Stimulated activated CD8-positive, alpha-beta memory T cell treated with anti-CD3 and anti-CD28 coated beads, Interleukin-12 subunit alpha, Interleukin-12 subunit beta, amount 100 ng/mL, for 24 hours (primary cell): ENCODE data around the gene FEM1C.

ENCODE experiments used
- DNase-seq: peaks from one replicate; pipeline ENCODE4 v3.0.0-alpha.2; 2020; ENCODE audit errors: extremely low read depth

FEM1C gene

GRCh38 chr5:115478281-115478680 is 66.3 kb downstream of the FEM1C start:
- DNase-seq, result no peak

GRCh38 chr5:115477581-115477980 is 67.0 kb downstream of the FEM1C start:
- no peak for DNase-seq

DNA sequence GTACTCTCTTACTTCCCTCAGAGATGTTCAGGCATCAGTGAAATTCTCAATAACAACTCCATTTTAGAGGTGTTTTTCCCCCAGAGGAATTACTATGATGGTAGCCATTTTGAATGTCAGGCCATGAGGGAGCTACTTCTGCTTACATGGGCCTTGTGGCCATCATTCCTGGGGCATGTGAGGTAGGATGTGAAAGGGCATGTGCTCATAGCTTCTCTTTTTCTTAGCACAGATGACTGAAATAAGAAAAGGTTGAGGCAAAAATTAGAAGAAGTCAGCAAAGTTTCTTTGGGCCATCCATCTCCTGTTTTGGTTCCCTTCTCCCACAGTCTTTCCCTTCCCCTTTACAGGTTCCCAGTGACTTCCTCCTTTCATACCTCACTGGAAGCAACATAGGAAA is 68.8 kb downstream of the FEM1C start:
- DNase-seq, result no peak

DNA sequence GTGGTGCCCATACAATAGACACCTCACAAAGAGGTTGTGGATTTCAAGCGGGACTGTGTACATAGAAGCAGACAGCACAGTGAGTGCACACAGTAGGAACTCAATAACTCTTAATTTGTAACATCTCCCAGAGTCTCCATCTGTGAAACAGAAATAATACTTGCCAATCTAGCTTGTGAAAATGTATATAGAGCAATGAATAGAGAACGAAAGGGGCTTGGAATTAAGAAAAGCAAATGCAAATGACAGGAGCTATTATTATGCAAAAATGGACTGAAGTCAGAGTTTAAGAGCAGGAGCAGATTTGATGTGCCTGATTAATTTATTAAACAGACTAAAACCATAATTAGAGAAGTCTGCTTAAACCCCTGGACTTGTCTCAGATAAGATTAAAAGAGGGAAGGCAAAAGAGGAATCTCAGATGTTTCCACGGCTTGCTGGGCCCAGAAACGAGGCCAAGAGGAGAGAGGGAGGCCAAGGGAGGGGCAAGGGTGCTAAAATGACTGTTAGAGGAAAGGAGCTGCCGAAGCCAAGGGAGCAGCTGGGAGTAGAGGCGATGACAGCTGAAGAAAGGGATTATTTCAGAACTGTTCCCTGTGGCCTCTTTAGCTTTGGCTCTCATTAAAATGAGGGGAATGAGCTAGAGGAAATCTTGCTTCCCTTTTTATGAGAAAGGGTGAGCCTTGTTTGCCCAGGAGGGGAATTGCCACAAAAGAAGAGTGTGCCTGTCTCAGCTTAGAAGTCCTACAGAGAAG is 72.1 kb downstream of the FEM1C start:
- no peak for DNase-seq

GRCh38 chr5:115471345-115472063 is 73.1 kb downstream of the FEM1C start:
- no peak for DNase-seq

DNA sequence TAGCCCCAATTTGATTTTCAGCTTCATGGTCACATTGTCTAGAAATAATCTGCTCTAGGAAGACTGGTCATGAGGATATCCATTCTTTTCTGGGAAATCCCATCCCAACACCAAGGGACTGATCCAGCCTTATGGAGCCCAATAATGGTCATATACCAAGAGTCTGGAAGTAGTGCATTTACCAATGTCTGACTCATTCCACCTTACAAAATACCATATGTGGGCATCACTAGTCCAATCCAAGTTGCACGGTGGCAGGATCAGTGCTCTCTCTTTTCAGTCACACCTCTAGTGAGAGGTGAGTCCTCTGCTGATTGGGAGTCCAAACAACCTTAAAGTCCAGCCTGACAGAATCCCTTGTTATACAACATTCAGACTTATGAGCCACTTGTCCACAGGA is 73.7 kb downstream of the FEM1C start:
- no peak for DNase-seq
